Esophagus squamous epithelium (tissue), 5 donors: ENCODE measurements around the gene ATP11A. TPM values are rescaled to one million over a fixed set of nuclear protein-coding genes. Genes with fewer than 3 reads are reported as not detected.

Experiments
- DNase-seq: peaks from one replicate; lab custom pipeline; 2025; lab: John Stamatoyannopoulos, UW
- H3K27ac ChIP-seq, 4 donors: fragments of 200-600 bp; sonication (generic); one replicate each; pipeline ENCODE4 v1.5.1; 2016 to 2019; ENCODE audit warnings: mild to moderate bottlenecking in 1 of 4
- H3K27me3 ChIP-seq, 4 donors: fragments of 200-600 bp; sonication (generic); 1 replicate in 3 of 4; 2 replicates in 1 of 4; pipeline versions ENCODE4 v1.5.1 to v1.6.0; 2017 to 2021; ENCODE audit warnings: antibody characterized with exemption in 1 of 4
- H3K36me3 ChIP-seq, 3 donors: fragments of 200-600 bp; sonication (generic); one replicate each; pipeline ENCODE4 v1.5.1; 2016 to 2019
- H3K4me1 ChIP-seq, 3 donors: fragments of 200-600 bp; sonication (generic); one replicate each; pipeline ENCODE4 v1.5.1; 2017 to 2019
- H3K4me3 ChIP-seq, 4 donors: fragments of 200-600 bp; sonication (generic); 1 replicate in 3 of 4; 2 replicates in 1 of 4; pipeline ENCODE4 v1.5.1; 2016 to 2019; ENCODE audit warnings: mild to moderate bottlenecking in 2 of 4, moderate library complexity in 1 of 4
- H3K9me3 ChIP-seq, 3 donors: fragments of 200-600 bp; sonication (generic); one replicate each; pipeline ENCODE4 v1.5.1; 2016 to 2019
- POLR2A ChIP-seq, 4 donors: fragments of 450-650 bp; IDR thresholded peaks; one replicate each; pipeline ENCODE4 v1.6.1; 2017; ENCODE audit warnings: antibody characterized with exemption in 4 of 4, mild to moderate bottlenecking in 4 of 4, moderate library complexity in 3 of 4
- WGBS, 2 donors: methylation state at CpG; one replicate each; pipeline ENCODE4 v1.1.5; 2018; 5-methylcytosine and 5-hydroxymethylcytosine counted together
- intact Hi-C: fragments of 100-400 bp; cut with DNase I; formaldehyde crosslinking; loops from one replicate; pipeline ENCODE4 v1.15.0; 2022
- total RNA-seq, 4 donors: library from RNA; depleted of rRNA; stranded (reverse); fragments of >200 nt; gene quantifications; one replicate each; pipeline ENCODE4 v1.1.0, GENCODE V29; 2016
- TF ChIP-seq, protein P1 (sequence below), 6 experiments: fragments of 450-650 bp in 4 of 6; fragments of 200-600 bp in 2 of 6; sonication (generic) in 2 of 6; IDR thresholded peaks; one replicate each; pipeline ENCODE4 v1.5.1; 2016 to 2019; ENCODE audit warnings: antibody characterized with exemption in 6 of 6, mild to moderate bottlenecking in 4 of 6, moderate library complexity in 4 of 6
- donor health status: DM: yes; HTN: yes; CAD: no.

The ATP11A gene
- total RNA-seq, 4 donors from 2014 or later, result 9.6 to 20.0 (median 16.1) TPM

DNA sequence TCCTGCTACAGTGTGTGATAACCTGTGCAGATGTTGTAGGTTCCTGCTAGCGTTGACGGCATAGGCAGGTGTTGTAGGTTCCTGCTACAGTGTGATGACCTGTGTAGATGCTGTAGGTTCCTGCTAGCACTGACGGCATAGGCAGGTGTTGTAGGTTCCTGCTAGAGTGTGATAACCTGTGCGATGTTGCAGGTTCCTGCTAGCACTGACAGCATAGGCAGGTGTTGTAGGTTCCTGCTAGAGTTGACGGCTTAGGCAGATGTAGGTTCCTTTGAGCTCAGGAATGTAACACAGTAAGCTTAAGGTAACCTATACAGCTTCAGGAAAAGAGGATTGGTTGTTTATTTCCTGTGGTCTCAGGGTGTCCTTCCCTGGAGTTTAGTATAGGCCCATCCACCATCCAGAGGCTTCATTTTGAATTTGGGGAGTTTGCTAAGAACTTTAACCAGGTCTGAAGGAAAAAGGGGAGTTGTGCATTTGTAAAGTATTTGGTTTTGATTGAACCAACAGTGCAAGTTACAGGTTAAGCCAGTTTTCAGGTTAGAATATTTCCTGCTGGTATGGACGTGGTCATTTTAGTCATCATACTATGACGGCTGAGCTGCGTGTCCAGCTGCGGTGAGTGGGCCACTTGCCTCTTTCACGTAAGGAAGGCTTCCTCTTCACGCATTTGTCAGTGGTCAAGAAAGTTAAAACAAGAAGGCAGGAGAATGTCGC lies 53.8 kb downstream of the ATP11A start:
- H3K27ac ChIP-seq, result no peak overlapping the region
- intact Hi-C loops, result no loop called here
- no peaks in the 10 kb centered on the region for H3K9me3 ChIP-seq
- peaks cover 0 to 16% (median 0%) of the 10 kb centered on the region in 3 donors for H3K4me1 ChIP-seq
- H3K36me3 ChIP-seq, result no peaks in the 10 kb centered on the region
- H3K27me3 ChIP-seq, result no peaks in the 10 kb centered on the region
- WGBS, 2 donors, result 86 to 95% methylated on average over 8 to 12 of the region's 12 CpGs
- DNase-seq, result no peak
- no peak for TF ChIP-seq POLR2A (IDR thresholded peaks at IDR 0.05)
- no peak overlapping the region for H3K4me3 ChIP-seq

DNA sequence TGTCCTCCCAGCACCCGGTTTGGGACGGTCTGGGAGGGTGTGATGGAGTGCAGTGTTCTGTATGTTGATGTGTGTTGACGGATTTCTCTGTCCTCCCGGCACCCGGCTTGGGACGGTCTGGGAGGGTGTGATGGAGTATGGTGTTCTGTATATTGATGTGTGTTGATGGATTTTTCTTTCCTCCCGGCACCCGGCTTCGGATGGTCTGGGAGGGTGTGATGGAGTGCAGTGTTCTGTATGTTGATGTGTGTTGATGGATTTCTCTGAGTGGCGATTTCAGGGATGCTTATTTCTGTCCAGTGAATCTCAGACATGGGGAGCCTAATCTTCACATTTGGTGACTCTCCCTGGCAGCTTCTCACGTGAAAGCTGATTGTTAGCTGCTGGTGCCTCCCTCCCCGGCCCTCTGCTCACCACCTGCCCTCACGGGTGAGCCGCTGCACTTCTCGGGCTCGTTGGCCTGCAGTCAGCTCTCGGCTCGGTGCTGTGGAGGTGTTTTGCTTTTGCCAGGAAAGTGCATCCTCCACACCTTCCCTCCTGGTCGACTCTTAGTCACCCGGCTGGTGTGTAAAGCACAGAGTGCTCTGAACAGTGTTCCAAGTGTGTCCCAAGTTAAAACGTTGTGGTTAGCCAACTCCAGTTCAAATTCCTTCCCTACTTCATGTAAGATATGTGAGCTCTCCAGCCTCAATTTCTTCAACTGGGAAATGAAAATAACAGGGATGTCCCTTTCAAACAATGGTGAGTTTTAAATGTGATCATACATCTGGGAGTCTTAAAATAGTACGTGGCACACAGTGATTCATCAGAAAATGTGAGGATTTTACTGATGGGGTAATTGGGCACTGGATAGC lies 54.6 kb downstream of the ATP11A start:
- Histone ChIP-seq H3K4me3 (no peak overlapping the region), H3K36me3 (no peaks in the 10 kb centered on the region), H3K9me3 (no peaks in the 10 kb centered on the region), H3K27ac (no peak overlapping the region), H3K27me3 (no peaks in the 10 kb centered on the region), H3K4me1 (peaks cover 0 to 18% (median 0%) of the 10 kb centered on the region in 3 donors)
- DNase-seq, result no peak
- 58 to 62% methylated on average over 18 to 21 of the region's 22 CpGs for WGBS, 2 donors
- intact Hi-C loops, result no loop called here
- no peak for TF ChIP-seq POLR2A (IDR thresholded peaks at IDR 0.05)
- TF ChIP-seq, protein P1, sequence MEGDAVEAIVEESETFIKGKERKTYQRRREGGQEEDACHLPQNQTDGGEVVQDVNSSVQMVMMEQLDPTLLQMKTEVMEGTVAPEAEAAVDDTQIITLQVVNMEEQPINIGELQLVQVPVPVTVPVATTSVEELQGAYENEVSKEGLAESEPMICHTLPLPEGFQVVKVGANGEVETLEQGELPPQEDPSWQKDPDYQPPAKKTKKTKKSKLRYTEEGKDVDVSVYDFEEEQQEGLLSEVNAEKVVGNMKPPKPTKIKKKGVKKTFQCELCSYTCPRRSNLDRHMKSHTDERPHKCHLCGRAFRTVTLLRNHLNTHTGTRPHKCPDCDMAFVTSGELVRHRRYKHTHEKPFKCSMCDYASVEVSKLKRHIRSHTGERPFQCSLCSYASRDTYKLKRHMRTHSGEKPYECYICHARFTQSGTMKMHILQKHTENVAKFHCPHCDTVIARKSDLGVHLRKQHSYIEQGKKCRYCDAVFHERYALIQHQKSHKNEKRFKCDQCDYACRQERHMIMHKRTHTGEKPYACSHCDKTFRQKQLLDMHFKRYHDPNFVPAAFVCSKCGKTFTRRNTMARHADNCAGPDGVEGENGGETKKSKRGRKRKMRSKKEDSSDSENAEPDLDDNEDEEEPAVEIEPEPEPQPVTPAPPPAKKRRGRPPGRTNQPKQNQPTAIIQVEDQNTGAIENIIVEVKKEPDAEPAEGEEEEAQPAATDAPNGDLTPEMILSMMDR (IDR thresholded peaks at IDR 0.05), result no peak

DNA sequence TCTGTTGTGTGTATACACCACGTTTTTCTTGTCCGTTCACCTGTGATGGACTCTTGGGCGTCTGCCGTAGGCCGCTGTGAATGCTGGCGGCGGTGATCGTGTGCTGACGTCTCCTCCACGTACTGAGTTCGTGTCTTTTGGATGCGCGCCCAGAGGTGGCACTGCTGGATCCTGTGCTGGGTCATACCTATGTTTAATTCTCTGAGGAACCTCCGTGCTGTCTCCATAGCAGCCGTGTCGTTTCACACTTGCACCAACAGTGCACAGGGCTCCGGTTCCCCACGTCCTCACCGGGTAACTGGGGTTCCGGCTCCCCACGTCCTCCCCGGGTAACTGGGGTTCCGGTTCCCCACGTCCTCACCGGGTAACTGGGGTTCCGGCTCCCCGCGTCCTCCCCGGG lies 56.2 kb downstream of the ATP11A start:
- Histone ChIP-seq H3K4me3 (no peak overlapping the region), H3K9me3 (no peaks in the 10 kb centered on the region), H3K27ac (no peak overlapping the region), H3K36me3 (no peaks in the 10 kb centered on the region), H3K4me1 (peaks cover 0 to 9% (median 0%) of the 10 kb centered on the region in 3 donors), H3K27me3 (no peaks in the 10 kb centered on the region)
- DNase-seq, result no peak
- 87 to 92% methylated on average over 26 to 29 of the region's 29 CpGs for WGBS, 2 donors
- TF ChIP-seq, protein P1 (IDR thresholded peaks at IDR 0.05), result no peak
- no peak for TF ChIP-seq POLR2A (IDR thresholded peaks at IDR 0.05)
- intact Hi-C loops, result no loop called here

DNA sequence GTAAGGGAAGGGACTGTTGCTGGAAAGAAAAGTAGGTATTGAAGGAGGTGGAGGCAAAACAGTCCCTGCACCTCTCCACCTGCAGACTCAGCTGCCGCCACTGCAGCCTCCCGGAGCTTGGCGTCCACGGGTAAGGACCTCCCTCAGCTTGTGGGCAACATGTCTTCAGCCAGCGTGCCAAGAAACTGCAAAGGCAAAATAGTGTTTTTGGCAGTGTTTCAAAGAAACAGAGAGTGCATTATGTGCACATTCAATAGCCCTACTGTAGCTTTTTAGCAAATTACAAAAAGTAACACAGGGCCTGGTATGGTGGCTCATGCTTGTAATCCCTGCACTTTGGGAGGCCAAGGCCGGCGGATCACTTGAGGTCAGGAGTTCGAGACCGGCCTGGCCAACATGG lies 57.4 kb downstream of the ATP11A start:
- 65 to 75% methylated on average over 5 to 7 of the region's 9 CpGs for WGBS, 2 donors
- peaks cover 0 to 11% (median 0%) of the 10 kb centered on the region in 3 donors for H3K4me1 ChIP-seq
- intact Hi-C loops, result no loop called here
- no peak overlapping the region for H3K27ac ChIP-seq
- no peaks in the 10 kb centered on the region for H3K27me3 ChIP-seq
- no peak for TF ChIP-seq POLR2A (IDR thresholded peaks at IDR 0.05)
- TF ChIP-seq, protein P1 (IDR thresholded peaks at IDR 0.05), result no peak
- H3K36me3 ChIP-seq, result no peaks in the 10 kb centered on the region
- H3K4me3 ChIP-seq, result no peak overlapping the region
- no peak for DNase-seq
- no peaks in the 10 kb centered on the region for H3K9me3 ChIP-seq

DNA sequence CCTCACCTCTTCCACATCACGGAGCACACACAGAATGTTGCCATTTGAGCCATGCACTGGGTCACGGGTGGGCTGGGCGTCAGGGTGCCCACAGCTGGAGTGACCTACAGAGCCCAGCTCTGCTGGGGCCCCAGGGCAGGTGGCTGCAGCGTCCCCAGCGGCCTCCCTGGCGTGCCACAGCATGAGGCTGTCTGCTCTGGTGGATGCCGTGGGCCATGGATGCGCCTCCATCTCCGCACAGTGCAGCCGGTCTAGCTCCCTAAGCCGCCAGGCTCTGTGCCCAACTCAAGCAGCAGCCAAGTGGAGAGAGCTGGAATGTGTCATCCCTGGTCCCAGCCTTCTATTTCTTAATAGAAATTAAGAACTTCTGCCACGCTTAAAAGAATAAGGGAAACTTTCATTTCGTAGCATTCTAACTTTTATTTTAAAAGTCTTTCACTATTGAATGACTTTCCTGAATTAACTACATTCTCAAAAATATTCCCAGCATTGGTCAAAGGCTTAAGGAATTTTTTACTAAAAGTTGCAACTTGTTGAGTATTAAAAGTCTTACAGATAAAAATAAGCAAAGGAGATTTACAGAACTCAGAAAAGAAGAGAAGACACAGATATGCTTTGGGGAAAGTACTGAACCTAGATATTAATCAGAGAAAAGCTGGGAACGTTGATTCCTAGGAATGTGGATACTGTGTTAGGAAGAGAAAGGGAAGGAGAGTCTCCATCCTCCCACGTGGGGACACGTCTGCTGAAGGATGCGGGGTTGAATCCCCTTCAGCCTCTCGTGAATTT lies 59.3 kb downstream of the ATP11A start:
- DNase-seq, result no peak
- TF ChIP-seq POLR2A (IDR thresholded peaks at IDR 0.05), result no peak
- TF ChIP-seq, protein P1 (IDR thresholded peaks at IDR 0.05), result no peak
- no peak overlapping the region for H3K27ac ChIP-seq
- H3K4me1 ChIP-seq, result peaks cover 0 to 28% (median 0%) of the 10 kb centered on the region in 3 donors
- intact Hi-C loops, result no loop called here
- WGBS, 2 donors, result 57 to 61% methylated on average over 8 to 10 of the region's 18 CpGs
- no peaks in the 10 kb centered on the region for H3K36me3 ChIP-seq
- no peaks in the 10 kb centered on the region for H3K9me3 ChIP-seq
- H3K27me3 ChIP-seq, result no peaks in the 10 kb centered on the region
- no peak overlapping the region for H3K4me3 ChIP-seq
